HCT116 (cell line): ENCODE data around the gene HSD17B1. TPM values are rescaled to one million over a fixed set of nuclear protein-coding genes. Genes with fewer than 3 reads are reported as not detected.

Experiments used
- ELF1 ChIP-seq: IDR thresholded peaks from 2 replicates; pipeline ENCODE4 v1.6.1; 2012; ENCODE audit warnings: low read depth, borderline replicate concordance
- JUND ChIP-seq: IDR thresholded peaks from 2 replicates; pipeline ENCODE4 v1.6.1; 2012
- microRNA-seq: library from miRNA; unstranded; fragments of <30 nt; microRNA quantifications from one replicate; pipeline ENCODE4, GENCODE V29; 2016; ENCODE audit warnings: borderline number of aligned reads
- total RNA-seq: library from RNA; stranded (reverse); gene quantifications from one replicate; pipeline ENCODE4 v1.2.1, GENCODE V29; 2021; ENCODE audit not compliant: unreplicated experiment

The HSD17B1 gene
- total RNA-seq, 1 experiment from 2014 or later, result 1.4 TPM

GRCh38 chr17:42603318-42603717 is 50.6 kb downstream of the HSD17B1 start (continued):
- no peak for TF ChIP-seq JUND
- TF ChIP-seq ELF1, result no peak

Small RNAs within 50 kb of the gene (microRNA-seq; reads per million reads assigned to microRNA genes)
- 27.0 reads per million, percentile 47 among the genes with 10 or more reads in this experiment for gene MIR5010

Other genes with a start within 250 kb of the HSD17B1 start
- gene STAT3, start 164.5 kb upstream of the HSD17B1 start, total RNA-seq, result 61.0 TPM
- gene CAVIN1, start 129.7 kb upstream of the HSD17B1 start, total RNA-seq, result 79.7 TPM
- 65.2 TPM for gene ATP6V0A1, start 94.0 kb upstream of the HSD17B1 start, total RNA-seq
- gene NAGLU, start 16.7 kb upstream of the HSD17B1 start, total RNA-seq, result 17.7 TPM
- gene COASY, start 9.2 kb downstream of the HSD17B1 start, total RNA-seq, result 137 TPM
- 47.9 TPM for gene MLX, start 14.2 kb downstream of the HSD17B1 start, total RNA-seq
- 24.3 TPM for gene PSMC3IP, start 24.8 kb downstream of the HSD17B1 start, total RNA-seq
- gene RETREG3, start 56.5 kb downstream of the HSD17B1 start, total RNA-seq, result 38.5 TPM
- gene TUBG1, start 56.8 kb downstream of the HSD17B1 start, total RNA-seq, result 139 TPM
- 20.9 TPM for gene TUBG2, start 106.4 kb downstream of the HSD17B1 start, total RNA-seq
- gene PLEKHH3, start 124.1 kb downstream of the HSD17B1 start, total RNA-seq, result 66.3 TPM
- gene CCR10, start 128.9 kb downstream of the HSD17B1 start, total RNA-seq, result 0.66 TPM
- gene CNTNAP1, start 129.6 kb downstream of the HSD17B1 start, total RNA-seq, result 6.4 TPM
- 29.3 TPM for gene EZH1, start 192.1 kb downstream of the HSD17B1 start, total RNA-seq
- gene RAMP2, start 208.3 kb downstream of the HSD17B1 start, total RNA-seq, result not detected
- 57.0 TPM for gene VPS25, start 220.5 kb downstream of the HSD17B1 start, total RNA-seq
- gene WNK4, start 227.7 kb downstream of the HSD17B1 start, total RNA-seq, result 4.5 TPM
- gene COA3, start 245.8 kb downstream of the HSD17B1 start, total RNA-seq, result 37.1 TPM
- gene CNTD1, start 245.9 kb downstream of the HSD17B1 start, total RNA-seq, result not detected